ENCODE measurements around the gene PCMT1. TPM values are rescaled to one million over a fixed set of nuclear protein-coding genes. Genes with fewer than 3 reads are reported as not detected.
"Not testable (repeated sequence)": the region's sequence is repeated elsewhere in the genome, so short reads cannot be mapped to it uniquely, and the experiment has no call there.

Gene PCMT1
- total RNA-seq, 1 experiment from 2014 or later = 215 TPM

DNA sequence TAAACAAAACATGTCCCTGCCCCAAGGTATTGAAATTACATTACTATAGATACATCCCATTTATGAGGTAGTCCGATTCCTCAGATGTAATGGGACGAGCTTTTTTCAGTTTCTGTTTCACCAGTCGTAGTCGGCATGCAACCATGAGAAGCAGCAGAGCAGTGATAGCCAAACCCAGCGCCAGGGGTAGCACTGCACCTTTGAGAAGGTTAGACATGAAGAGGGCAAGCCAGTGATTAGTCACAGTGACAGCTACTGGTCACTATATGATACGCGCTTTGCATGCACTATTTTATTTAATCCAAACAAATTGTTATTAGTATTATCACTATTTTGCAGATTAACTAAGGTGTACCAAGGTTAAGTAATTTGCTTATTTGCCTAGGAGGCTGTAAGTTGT is 71.0 kb downstream of the PCMT1 start:
- DNase-seq (ENCODE audit: low read depth) = no peak

DNA sequence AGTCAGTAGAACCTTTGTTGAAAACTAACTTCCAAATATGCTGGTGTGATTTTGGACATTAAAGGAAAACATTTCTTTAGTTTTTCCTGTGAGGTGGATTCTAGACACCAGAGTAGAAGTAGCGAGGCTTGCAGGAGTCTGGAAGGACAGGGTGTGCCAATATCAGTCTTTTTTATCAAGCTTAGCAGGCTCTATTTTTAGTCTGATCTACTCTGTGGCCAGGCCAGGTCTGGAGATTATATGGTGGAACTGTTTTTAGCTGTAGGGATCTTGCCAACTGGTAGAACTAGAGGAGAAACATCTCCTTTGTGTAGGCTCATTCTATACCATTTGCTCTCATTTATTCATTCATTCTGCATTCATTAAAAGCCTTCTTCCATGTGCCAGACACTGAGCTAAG is 72.0 kb downstream of the PCMT1 start:
- no peak for DNase-seq (ENCODE audit: low read depth)

DNA sequence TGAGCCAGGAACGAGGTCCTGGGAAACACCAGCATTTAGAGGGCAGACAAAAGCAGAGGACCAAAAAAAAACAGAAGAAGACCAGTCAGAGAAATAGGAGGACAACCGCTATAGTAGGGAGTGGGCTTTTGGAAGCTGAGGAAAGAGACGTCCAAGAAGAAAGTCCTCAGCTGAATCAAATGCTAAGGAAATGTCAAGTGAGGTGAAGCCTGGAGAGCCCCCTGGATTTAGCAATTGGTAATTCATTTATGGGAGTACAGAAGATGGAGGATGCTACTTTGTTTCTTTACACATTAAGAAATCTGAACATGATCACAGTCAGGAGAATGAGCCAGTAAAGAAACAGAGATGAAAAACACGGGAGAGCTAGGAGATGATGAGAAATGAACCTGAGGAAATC is 73.5 kb downstream of the PCMT1 start:
- DNase-seq (ENCODE audit: low read depth) = no peak

DNA sequence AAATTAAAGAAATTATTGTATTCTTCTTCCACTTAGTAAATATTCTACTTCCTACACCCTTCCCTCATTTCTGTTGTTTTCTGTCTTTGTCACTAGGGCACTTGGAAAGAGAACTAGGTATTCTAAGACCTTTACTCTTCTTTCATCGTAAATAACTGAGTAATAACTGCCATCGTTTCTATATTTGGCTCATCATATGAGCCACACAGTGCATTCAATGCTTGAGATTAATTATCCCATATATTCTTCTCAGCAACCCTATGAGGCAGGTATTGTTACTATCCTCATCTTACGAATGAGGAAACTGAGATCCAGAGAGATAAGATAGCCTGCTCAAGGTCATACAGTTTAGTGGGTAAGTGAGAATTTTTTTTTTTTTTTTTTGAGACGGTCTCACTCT is 75.8 kb downstream of the PCMT1 start:
- no peak for DNase-seq (ENCODE audit: low read depth)

DNA sequence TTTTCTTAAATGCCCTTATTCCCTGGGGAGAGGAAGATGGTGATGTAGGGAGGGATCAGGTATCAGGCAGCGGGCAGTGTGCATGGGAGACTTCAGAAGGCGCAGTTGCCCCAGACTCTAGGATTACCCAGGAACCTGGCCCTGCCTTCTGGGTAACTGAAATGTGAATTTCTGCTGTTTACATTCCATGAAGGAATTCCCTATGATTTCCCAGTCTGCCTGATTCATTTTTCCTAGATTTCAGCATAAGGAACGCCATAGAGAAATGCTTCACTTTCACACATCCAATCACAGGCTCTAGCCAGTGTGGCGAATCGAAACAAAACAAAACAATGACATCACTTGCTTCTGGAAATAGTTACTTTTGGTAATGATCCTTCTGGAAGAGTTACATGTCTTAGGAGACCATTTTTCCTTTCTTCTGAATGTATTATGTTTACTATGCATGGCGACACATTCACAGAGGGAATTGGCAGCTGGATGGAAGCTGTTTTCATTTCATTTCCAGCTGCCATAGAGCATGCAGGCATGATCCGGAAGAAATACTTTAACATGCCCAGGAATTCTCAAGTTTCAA is 81.3 kb downstream of the PCMT1 start:
- peak; percentile 68 for DNase-seq (ENCODE audit: low read depth)

DNA sequence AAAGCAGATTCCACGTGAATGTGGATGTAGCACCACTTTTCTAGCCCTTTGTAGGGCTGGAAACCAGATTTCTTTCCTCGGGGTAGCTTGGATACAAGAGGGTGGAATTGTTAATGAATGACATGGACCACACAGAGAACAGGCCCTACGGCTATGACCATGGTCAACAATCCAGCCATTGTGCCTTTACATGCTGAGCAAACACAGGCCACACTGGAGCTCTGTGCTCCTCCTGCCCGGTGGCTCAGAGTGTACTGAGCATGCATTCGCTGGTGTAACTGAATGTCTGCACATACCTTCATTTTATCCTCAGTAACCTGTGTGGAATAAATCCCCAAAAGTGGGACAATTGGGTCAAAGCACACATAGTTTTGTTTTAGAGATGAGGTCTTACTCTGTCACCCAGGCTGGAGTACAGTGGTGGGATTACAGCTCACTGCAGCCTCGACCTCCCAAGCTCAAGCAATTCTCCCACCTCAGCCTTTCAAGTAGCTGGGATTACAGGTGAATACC is 81.8 kb downstream of the PCMT1 start:
- DNase-seq (ENCODE audit: low read depth) = peak; percentile 85

DNA sequence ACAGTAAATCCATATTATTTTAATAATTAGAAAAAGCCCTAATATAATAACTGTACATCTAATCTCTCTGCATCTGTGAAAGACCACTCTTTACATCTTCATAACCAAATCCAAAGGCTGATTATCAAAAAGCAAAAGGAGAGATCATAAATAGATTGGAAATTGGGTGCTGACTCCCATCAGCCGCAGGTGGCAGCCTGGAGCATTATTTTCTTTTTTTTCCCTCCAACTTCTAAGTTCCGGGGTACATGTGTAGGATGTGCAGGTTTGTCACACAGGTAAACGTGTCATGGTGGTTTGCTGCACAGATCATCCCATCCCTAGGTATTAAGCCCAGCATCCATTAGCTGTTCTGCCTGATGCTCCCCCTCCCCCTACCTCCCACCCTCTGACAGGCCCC is 84.1 kb downstream of the PCMT1 start:
- DNase-seq (ENCODE audit: low read depth) = no peak

DNA sequence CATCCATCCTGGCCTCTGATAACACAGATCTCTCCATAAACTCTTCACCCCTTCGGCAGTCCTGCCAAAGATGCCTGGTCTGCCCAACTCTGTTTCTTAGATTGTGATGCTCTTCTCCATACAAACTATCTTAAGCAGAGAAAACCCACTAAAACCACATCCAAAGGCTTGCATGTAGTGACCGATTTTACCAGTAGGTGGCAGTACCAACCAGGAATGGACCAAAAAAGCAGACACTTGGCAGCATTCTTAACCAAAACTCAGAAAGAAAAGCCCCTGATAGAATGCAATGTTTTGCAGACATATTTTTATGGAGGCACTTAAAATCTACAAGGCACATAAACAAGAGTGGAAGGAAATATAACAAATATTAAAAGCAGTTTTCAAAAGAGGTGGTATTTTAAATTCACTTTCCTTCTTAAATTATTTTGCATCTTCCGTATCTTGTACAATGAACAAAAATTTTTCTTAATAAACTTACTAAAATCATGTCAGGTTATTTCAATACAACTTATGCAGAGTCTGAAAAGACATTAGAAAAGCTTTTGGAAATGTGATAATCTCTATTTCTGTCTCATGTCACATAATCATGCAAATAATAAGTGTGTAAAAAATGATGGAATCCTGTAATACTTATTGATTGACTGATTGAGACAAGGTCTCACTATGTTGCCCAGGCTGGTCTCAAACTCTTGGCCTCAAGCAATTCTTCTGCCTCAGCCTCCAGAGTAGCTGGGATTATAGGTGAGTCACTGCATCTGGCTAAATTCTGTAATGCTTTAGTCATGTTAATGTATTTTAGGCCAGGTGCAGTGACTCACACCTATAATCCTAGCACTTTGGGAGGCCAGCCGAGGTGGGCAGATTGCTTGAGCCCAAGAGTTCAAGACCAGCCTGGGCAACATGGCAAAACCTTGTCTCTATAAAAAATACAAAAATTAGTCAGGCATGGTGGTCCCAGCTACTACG is 85.3 kb downstream of the PCMT1 start:
- DNase-seq (ENCODE audit: low read depth) = peak; percentile 63

DNA sequence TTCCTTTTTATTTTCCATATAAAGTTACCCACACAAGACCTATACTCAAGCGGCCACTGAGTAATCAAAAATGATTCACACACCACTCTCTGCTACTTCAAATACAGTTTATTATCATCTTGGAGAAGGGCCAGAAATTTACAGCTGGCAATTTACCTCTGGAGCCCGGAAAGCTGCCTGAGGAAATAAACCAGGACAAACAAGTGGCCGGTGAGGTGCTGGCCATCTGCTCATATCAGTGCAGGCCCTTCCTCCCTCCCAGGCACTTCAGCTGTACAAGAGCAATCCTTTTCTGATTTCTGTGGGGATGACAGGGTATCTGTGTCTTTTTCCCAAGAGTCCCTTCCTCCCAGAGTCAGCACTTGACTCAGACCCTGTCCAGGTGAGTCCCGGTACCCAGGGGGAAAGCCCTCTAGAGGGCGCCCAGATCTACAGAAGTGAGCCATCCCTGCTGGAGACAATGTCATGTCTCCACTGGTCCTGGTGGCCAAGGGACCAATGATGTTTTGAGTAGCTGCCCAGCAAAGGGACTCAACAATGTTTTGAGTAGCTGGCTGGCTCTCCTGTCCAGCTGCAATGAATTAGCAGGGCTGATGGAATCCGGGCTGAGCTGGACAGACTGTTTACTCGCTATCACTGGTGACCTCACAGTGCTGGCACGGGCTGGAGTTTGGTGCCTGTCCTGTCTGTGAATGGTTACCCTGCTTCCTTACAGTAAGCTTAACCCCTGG is 91.0 kb downstream of the PCMT1 start:
- DNase-seq (ENCODE audit: low read depth) = peak; percentile 91

DNA sequence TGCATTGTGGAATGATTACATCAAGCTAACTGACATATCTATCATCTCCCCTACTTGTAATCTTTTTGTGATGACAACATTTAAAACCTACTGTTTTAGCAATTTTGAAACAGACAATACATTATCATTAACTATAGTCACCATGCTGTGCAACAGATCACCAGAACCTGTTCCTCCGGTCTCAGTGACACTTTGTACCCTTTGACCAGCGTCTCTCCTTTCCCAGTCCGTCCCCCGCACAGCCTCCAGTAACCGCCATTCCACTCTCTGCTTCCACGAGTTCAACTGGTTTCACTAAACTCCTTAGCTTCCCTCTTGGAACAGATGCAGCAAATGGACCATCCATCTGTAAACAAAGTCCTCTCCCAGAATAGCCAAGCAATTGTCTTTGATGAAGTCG is 92.8 kb downstream of the PCMT1 start:
- no peak for DNase-seq (ENCODE audit: low read depth)

DNA sequence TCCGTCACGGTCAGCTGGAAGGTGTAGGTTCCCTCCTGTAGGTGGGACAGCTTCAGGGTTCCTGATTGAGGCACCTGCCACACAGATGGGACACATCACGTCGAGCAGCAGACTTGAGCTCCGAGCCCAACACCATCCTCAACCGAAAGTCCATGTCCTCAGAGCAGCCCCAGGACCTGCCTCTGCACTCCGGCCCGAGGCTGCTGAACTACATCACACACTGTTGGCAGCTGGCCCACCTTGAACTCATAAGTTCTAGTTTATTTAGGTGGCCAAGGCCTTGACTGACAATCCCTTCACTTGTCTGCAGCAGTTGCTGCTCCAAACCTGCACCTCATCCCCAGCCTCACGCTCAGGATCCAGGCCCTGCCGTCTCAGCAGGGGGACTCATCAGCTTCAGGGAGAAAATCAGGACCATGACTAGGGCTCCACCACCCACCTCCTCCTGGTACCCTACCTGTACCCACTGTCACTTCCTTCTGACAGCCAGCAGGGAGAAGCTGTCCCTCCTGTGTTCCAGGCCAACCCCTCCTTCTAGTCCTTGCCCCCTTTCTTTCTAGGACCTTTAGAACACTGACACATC is 93.6 kb downstream of the PCMT1 start:
- DNase-seq (ENCODE audit: low read depth) = no peak

DNA sequence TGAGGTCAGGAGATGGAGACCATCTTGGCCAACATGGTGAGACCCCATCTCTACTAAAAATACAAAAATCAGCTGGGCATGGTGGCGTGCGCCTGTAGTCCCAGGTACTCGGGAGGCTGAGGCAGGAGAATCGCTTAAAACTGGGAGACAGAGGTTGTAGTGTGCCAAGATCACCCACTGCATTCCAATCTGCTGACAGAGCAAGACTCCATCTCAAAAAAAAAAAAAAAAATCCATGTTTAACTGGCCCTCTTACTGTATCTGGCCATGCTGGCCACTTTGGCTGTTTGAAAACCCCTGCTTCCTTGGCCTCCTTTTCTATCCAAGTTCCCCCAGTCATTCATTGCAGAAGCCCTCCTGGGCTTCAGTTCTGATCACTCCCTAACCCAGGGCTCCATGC is 94.5 kb downstream of the PCMT1 start:
- peak; percentile 60 for DNase-seq (ENCODE audit: low read depth)

DNA sequence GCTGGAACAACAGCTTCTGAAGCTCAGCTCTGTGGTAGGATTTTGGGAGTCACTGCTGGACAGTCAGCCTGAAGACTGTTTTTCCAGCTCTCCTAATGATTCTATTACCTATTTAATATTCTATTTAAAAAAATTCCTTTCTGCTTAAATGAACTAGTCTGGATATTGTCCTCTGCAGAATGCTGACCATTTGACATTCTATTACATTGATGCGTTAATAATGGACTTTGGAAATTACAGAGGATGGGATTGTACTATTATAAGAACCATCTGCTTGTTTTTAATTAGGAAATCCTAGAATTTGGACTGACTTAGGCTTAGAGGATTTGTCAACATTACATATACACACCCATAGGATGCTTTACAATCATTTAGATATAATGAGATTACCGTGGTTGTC is 94.9 kb downstream of the PCMT1 start:
- DNase-seq (ENCODE audit: low read depth) = no peak

DNA sequence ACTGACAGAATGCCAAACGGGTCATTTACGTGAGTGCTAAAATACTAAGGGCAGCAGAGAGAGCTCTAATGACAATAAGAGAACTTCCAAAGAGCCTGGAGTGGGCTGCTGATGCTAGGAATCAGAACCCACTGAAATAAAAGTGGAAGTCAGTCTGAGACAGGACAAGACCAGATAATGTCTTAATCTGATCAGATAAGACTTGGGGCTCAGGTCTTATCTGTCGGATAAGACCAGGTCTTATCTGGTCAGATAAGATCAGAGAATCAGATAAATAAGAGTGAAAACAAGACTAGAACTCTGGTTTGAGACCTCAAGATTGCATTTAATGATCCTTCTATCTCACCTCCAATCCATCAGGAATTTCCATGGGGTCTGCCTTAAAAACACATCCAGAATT is 96.0 kb downstream of the PCMT1 start:
- no peak for DNase-seq (ENCODE audit: low read depth)

DNA sequence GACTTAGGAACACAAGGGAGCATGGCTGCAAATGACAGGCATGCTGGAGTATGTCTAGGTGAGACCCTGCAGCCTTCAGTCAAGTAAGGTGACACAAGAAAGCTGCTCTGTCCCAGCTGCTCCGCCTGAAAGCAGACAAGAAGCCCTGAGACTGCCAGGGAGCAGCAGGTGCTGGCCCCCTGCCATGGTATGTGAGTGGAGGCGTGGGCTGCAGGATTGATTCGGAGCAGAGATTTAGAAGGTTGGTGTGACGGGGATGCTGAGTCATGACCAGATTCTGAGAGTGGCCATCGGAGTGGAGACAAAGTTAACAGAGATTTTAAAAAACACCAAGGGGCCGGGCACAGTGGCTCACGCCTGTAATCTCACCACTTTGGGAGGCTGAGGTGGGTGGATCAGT is 96.8 kb downstream of the PCMT1 start:
- DNase-seq (ENCODE audit: low read depth) = peak; percentile 95

DNA sequence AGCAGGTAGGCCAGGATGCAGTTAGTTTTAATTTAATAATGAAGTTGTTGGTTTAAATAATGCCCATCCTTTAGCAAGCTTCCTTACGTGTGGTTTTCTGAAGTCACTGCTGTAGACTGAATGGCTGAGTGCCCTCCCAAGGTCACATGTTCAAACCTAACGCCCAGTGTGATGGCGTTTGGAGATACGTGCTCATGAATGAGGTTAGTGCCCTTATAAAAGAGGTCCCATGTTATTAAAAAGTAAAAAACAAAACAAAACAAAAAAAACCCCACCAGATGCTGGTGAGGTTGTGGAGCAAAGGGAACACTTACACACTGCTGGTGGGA is 98.4 kb downstream of the PCMT1 start:
- peak; percentile 76 for DNase-seq (ENCODE audit: low read depth)

DNA sequence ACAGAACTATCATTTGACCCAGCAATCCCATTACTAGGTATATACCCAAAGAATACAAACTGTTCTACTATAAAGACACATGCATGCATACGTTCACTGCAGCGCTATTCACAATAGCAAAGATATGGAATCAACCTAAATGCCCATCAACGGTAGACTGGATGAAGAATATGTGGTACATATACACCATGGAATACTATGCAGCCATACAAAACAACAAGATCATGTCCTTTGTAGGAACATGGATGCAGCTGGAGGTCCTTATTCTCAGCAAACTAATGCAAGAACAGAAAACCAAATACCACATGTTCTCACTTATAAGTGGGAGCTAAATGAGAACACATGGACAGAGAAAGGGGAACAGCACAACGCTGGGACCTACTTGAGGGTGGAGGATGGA is 98.8 kb downstream of the PCMT1 start:
- DNase-seq (ENCODE audit: low read depth) = not testable (repeated sequence)

DNA sequence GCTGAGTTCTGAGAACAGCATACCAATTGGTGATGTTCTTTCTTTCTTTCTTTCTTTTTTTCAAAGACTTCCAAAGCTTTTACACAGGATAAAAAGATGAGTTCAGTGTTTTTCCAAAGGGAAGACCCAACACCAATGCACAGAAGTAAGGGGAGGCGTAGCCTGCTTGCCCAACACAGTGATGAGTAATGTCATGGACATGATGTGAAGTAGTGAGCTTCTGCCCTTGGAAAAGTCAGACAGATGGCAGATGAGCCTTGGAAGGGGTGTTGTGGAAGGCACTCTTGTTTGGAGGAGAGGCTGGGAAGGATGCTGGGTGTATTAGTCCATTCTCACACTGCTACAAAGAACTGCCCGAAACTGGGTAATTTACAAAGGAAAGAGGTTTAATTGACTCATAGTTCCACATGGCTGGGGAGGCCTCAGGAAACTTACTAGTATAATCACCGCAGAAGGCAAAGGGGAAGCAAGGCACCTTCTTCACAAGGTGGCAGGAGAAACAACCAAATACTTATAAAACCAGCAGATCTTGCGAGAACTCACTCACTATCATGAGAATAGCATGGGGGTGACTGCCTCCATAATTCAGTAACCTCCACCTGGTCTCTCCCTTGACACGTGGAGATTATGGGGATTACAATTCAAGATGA is 102.0 kb downstream of the PCMT1 start:
- DNase-seq (ENCODE audit: low read depth) = peak; percentile 73

DNA sequence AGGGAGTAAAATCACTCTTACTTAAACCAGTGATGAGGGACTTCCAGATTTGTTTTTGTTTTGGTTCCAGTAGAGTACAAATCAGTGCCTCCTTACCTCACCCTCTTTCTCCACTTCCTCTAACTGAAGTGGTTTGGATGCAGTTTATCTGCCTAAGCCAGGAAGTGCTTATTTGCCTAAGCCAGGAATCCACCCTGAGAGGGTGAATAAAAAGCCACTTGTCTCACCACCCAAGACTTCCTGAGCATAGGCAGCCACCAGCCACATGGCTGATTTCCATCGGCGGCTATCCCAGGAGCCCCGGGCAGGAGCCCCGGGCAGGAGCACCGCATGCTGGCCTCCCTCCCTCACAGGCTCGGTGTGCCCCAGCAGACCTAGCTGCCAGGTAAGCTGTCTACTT is 102.6 kb downstream of the PCMT1 start:
- DNase-seq (ENCODE audit: low read depth) = peak; percentile 65

DNA sequence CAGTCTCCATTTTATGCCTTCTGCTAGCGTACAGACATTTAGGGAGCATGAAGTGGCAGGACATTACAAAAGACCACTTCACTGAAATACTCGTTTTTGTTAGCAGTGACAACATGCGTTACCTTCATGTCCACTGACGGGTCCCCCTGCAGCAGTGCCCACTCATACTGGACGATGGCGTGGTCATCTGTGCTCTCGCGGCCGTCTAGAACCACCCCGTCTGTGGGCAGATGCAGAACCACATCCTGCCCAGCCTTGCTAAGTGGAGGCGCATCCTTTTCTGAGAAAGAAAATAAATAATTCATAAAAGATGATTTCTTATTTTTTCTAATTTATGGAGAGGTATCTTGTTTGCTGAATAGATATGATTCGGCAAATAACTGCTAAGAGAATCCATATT is 103.3 kb downstream of the PCMT1 start:
- no peak for DNase-seq (ENCODE audit: low read depth)

DNA sequence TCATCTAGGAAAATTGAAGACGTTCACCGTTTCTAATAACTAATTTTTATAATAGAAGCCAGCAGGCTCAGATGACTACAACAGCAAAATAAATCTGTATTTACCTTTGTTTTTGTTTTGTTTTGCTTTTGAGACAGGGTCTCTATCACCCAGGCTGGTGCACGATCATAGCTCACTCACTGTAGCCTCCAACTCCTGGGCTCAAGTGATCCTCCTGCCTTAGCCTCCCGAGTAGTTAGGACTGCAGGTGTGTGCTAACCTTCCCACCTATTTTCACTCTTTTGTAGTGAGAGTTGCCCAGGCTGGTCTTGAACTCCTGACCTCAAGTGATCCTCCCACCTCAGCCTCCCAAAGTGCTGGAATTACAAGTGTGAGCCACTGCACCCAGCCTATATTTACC is 104.5 kb downstream of the PCMT1 start:
- not testable (repeated sequence) for DNase-seq (ENCODE audit: low read depth)

DNA sequence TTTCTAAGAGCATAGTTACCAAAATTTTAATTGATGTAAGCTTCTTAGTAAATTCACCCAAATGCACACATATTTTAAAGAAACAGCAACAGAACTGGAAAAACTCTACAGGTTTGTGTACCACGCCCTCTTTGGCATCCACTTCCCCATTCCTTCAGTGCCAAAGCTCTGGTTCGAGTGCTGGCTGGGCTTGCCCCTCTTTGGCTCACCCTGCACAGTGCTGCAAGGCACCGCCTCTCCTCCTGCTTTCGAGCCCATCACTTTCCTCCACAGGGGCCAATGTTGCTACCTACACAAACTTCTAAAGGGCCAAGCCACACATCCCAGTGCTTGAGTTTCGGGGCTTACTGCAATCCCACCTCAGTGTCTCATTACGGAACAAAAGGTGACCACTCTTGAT is 105.0 kb downstream of the PCMT1 start:
- DNase-seq (ENCODE audit: low read depth) = no peak
